HEK293 (cell line): ENCODE results near the gene FCN3.
A peak's percentile ranks its signal among the peaks of the same experiment; 100 is the strongest.

Source experiments
- BCL11A ChIP-seq: fragments of 450-650 bp; formaldehyde crosslinking; IDR thresholded peaks from 2 replicates; pipeline ENCODE4 v1.5.1; 2016; ENCODE audit warnings: low read depth, missing biosample characterization, missing genetic modification characterization
- BCL11B ChIP-seq: fragments of 450-650 bp; formaldehyde crosslinking; IDR thresholded peaks from 2 replicates; pipeline ENCODE4 v1.5.1; 2016; ENCODE audit warnings: low read depth, missing biosample characterization, missing genetic modification characterization
- RBAK ChIP-seq: fragments of 450-650 bp; formaldehyde crosslinking; IDR thresholded peaks from 2 replicates; pipeline ENCODE4 v1.5.1; 2016; ENCODE audit warnings: missing biosample characterization, missing genetic modification characterization
- SP3 ChIP-seq: fragments of 450-650 bp; formaldehyde crosslinking; IDR thresholded peaks from 2 replicates; pipeline ENCODE4 v1.5.1; 2016; ENCODE audit warnings: missing biosample characterization, missing genetic modification characterization
- YY2 ChIP-seq: fragments of 450-650 bp; formaldehyde crosslinking; IDR thresholded peaks from 2 replicates; pipeline ENCODE4 v1.5.1; 2016; ENCODE audit warnings: missing biosample characterization, missing genetic modification characterization
- ZFP41 ChIP-seq: fragments of 450-650 bp; formaldehyde crosslinking; IDR thresholded peaks from 2 replicates; pipeline ENCODE4 v1.5.1; 2016; ENCODE audit warnings: missing biosample characterization, missing genetic modification characterization, borderline replicate concordance
- ZNF133 ChIP-seq: fragments of 450-650 bp; formaldehyde crosslinking; IDR thresholded peaks from 2 replicates; pipeline ENCODE4 v1.5.1; 2016; ENCODE audit warnings: missing biosample characterization, missing genetic modification characterization
- ZNF157 ChIP-seq: fragments of 450-650 bp; formaldehyde crosslinking; IDR thresholded peaks from 2 replicates; pipeline ENCODE4 v1.5.1; 2016; ENCODE audit warnings: missing biosample characterization, missing genetic modification characterization
- ZNF175 ChIP-seq: fragments of 450-650 bp; formaldehyde crosslinking; IDR thresholded peaks from 2 replicates; pipeline ENCODE4 v1.5.1; 2016; ENCODE audit warnings: missing biosample characterization, missing genetic modification characterization
- ZNF211 ChIP-seq: fragments of 450-650 bp; formaldehyde crosslinking; IDR thresholded peaks from 2 replicates; pipeline ENCODE4 v1.5.1; 2016; ENCODE audit warnings: low read depth, missing biosample characterization, missing genetic modification characterization
- ZNF248 ChIP-seq: fragments of 450-650 bp; formaldehyde crosslinking; IDR thresholded peaks from 2 replicates; pipeline ENCODE4 v1.5.1; 2017; ENCODE audit warnings: missing biosample characterization, missing genetic modification characterization
- ZNF558 ChIP-seq: fragments of 450-650 bp; formaldehyde crosslinking; IDR thresholded peaks from 2 replicates; pipeline ENCODE4 v1.5.1; 2016; ENCODE audit warnings: missing biosample characterization, missing genetic modification characterization
- ZNF561 ChIP-seq: fragments of 450-650 bp; IDR thresholded peaks from 2 replicates; pipeline ENCODE4 v1.5.1; 2018; ENCODE audit warnings: missing biosample characterization, missing genetic modification characterization, borderline replicate concordance
- ZNF623 ChIP-seq: fragments of 450-650 bp; formaldehyde crosslinking; IDR thresholded peaks from 2 replicates; pipeline ENCODE4 v1.5.1; 2016; ENCODE audit warnings: missing biosample characterization, missing genetic modification characterization
- ZNF629 ChIP-seq: fragments of 450-650 bp; formaldehyde crosslinking; IDR thresholded peaks from 2 replicates; pipeline ENCODE4 v1.5.1; 2017; ENCODE audit warnings: missing biosample characterization, missing genetic modification characterization
- ZNF701 ChIP-seq: fragments of 450-650 bp; formaldehyde crosslinking; IDR thresholded peaks from 2 replicates; pipeline ENCODE4 v1.5.1; 2016; ENCODE audit warnings: missing biosample characterization, missing genetic modification characterization
- ZNF791 ChIP-seq: fragments of 450-650 bp; formaldehyde crosslinking; IDR thresholded peaks from 2 replicates; pipeline ENCODE4 v1.5.1; 2016; ENCODE audit warnings: missing biosample characterization, missing genetic modification characterization
- ZNF830 ChIP-seq: fragments of 450-650 bp; IDR thresholded peaks from 2 replicates; pipeline ENCODE4 v1.5.0; 2018; ENCODE audit warnings: missing biosample characterization, missing genetic modification characterization, low read depth, mild to moderate bottlenecking, moderate library complexity
- TF ChIP-seq, protein P1 (sequence below): IDR thresholded peaks from 2 replicates; pipeline ENCODE4 v1.6.1; 2011; ENCODE audit warnings: mild to moderate bottlenecking, low read depth, low read length, borderline replicate concordance
- TF ChIP-seq, protein P2 (sequence below): fragments of 450-650 bp; IDR thresholded peaks from 2 replicates; pipeline ENCODE4 v1.5.1; 2018; ENCODE audit warnings: missing biosample characterization, missing genetic modification characterization
- TF ChIP-seq, protein P3 (sequence below): fragments of 450-650 bp; formaldehyde crosslinking; IDR thresholded peaks from 2 replicates; pipeline ENCODE4 v1.5.1; 2016; ENCODE audit warnings: missing biosample characterization, missing genetic modification characterization
- TF ChIP-seq, protein P4 (sequence below): fragments of 450-650 bp; formaldehyde crosslinking; IDR thresholded peaks from 2 replicates; pipeline ENCODE4 v1.5.1; 2017; ENCODE audit warnings: missing biosample characterization, missing genetic modification characterization
- TF ChIP-seq, protein P5 (sequence below): fragments of 450-650 bp; formaldehyde crosslinking; IDR thresholded peaks from 2 replicates; pipeline ENCODE4 v1.5.1; 2016; ENCODE audit warnings: missing biosample characterization, missing genetic modification characterization
- TF ChIP-seq, protein P6 (sequence below): fragments of 450-650 bp; formaldehyde crosslinking; IDR thresholded peaks from 2 replicates; pipeline ENCODE4 v1.5.1; 2017; ENCODE audit warnings: missing biosample characterization, missing genetic modification characterization
- TF ChIP-seq, protein P7 (sequence below): sonication (generic); formaldehyde crosslinking; IDR thresholded peaks from 2 replicates; pipeline ENCODE4 v1.8.1; 2022; ENCODE audit warnings: mild to moderate bottlenecking, moderate library complexity, missing genetic modification reagents

Gene FCN3

DNA sequence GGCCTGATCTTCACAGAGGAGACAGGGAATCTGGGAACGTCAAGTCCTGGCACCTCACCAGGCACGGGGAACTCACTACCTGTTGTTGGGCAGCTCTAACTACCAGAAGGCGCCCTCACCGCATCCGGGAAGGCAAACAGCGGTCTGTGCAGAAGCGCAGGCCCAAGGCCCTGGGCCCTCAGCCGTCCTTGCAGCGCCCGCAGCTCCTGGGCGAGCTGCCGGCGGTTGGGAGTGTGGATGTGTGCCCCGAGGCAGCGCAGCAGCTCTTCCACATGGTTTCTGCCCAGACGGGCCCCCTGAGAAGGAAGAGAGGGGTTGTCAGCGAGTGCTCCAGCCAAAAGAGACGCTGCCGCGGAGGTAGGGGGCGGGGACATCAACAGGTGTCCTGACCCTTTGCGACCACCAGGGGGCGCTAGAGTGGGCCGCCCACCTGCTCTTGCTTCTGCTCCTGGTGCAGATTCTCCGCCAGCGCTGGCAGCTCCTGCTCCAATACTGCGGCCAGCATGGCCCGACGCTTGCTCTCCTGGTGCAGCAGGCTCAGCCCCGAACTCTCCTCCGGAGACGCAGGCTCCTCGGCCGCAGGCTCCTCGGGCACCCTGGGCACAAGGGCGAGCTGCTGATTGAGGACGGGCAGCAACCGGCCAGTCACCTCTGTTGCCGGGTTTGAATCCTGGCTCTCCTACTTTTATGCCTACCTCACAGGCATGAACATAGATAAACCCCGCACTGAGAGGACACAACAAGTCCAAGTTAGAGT, 17.2 kb downstream of the FCN3 start (continued):
- TF ChIP-seq, protein P1, sequence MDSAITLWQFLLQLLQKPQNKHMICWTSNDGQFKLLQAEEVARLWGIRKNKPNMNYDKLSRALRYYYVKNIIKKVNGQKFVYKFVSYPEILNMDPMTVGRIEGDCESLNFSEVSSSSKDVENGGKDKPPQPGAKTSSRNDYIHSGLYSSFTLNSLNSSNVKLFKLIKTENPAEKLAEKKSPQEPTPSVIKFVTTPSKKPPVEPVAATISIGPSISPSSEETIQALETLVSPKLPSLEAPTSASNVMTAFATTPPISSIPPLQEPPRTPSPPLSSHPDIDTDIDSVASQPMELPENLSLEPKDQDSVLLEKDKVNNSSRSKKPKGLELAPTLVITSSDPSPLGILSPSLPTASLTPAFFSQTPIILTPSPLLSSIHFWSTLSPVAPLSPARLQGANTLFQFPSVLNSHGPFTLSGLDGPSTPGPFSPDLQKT = no peak
- TF ChIP-seq ZNF561 (tag by site-specific recombination) (no peak), ZNF558 (tag by site-specific recombination) (no peak), ZNF830 (tag by site-specific recombination) (no peak), ZNF175 (tag by site-specific recombination) (no peak), ZNF211 (tag by site-specific recombination) (no peak), YY2 (tag by site-specific recombination) (no peak), ZNF623 (tag by site-specific recombination) (no peak), ZNF133 (tag by site-specific recombination) (no peak), ZNF248 (tag by site-specific recombination) (no peak), BCL11A (tag by site-specific recombination) (no peak), ZFP41 (tag by site-specific recombination) (no peak), ZNF629 (no peak), SP3 (tag by site-specific recombination) (peak; percentile 50; the same call in 1 of the 2 replicates), ZNF157 (no peak), ZNF701 (no peak), ZNF791 (tag by site-specific recombination) (no peak), BCL11B (tag by site-specific recombination) (no peak), RBAK (no peak)
- TF ChIP-seq, protein P2, sequence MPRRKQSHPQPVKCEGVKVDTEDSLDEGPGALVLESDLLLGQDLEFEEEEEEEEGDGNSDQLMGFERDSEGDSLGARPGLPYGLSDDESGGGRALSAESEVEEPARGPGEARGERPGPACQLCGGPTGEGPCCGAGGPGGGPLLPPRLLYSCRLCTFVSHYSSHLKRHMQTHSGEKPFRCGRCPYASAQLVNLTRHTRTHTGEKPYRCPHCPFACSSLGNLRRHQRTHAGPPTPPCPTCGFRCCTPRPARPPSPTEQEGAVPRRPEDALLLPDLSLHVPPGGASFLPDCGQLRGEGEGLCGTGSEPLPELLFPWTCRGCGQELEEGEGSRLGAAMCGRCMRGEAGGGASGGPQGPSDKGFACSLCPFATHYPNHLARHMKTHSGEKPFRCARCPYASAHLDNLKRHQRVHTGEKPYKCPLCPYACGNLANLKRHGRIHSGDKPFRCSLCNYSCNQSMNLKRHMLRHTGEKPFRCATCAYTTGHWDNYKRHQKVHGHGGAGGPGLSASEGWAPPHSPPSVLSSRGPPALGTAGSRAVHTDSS (tag by site-specific recombination) = no peak
- TF ChIP-seq, protein P3, sequence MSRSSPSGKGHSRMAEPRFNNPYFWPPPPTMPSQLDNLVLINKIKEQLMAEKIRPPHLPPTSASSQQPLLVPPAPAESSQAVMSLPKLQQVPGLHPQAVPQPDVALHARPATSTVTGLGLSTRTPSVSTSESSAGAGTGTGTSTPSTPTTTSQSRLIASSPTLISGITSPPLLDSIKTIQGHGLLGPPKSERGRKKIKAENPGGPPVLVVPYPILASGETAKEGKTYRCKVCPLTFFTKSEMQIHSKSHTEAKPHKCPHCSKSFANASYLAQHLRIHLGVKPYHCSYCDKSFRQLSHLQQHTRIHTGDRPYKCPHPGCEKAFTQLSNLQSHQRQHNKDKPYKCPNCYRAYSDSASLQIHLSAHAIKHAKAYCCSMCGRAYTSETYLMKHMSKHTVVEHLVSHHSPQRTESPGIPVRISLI (tag by site-specific recombination) = no peak
- TF ChIP-seq, protein P4, sequence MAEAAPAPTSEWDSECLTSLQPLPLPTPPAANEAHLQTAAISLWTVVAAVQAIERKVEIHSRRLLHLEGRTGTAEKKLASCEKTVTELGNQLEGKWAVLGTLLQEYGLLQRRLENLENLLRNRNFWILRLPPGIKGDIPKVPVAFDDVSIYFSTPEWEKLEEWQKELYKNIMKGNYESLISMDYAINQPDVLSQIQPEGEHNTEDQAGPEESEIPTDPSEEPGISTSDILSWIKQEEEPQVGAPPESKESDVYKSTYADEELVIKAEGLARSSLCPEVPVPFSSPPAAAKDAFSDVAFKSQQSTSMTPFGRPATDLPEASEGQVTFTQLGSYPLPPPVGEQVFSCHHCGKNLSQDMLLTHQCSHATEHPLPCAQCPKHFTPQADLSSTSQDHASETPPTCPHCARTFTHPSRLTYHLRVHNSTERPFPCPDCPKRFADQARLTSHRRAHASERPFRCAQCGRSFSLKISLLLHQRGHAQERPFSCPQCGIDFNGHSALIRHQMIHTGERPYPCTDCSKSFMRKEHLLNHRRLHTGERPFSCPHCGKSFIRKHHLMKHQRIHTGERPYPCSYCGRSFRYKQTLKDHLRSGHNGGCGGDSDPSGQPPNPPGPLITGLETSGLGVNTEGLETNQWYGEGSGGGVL = no peak
- TF ChIP-seq, protein P5, sequence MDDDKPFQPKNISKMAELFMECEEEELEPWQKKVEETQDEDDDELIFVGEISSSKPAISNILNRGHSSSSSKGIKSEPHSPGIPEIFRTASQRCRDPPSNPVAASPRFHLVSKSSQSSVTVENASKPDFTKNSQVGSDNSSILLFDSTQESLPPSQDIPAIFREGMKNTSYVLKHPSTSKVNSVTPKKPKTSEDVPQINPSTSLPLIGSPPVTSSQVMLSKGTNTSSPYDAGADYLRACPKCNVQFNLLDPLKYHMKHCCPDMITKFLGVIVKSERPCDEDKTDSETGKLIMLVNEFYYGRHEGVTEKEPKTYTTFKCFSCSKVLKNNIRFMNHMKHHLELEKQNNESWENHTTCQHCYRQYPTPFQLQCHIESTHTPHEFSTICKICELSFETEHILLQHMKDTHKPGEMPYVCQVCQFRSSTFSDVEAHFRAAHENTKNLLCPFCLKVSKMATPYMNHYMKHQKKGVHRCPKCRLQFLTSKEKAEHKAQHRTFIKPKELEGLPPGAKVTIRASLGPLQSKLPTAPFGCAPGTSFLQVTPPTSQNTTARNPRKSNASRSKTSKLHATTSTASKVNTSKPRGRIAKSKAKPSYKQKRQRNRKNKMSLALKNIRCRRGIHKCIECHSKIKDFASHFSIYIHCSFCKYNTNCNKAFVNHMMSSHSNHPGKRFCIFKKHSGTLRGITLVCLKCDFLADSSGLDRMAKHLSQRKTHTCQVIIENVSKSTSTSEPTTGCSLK (tag by site-specific recombination) = no peak
- TF ChIP-seq, protein P6, sequence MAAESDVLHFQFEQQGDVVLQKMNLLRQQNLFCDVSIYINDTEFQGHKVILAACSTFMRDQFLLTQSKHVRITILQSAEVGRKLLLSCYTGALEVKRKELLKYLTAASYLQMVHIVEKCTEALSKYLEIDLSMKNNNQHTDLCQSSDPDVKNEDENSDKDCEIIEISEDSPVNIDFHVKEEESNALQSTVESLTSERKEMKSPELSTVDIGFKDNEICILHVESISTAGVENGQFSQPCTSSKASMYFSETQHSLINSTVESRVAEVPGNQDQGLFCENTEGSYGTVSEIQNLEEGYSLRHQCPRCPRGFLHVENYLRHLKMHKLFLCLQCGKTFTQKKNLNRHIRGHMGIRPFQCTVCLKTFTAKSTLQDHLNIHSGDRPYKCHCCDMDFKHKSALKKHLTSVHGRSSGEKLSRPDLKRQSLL (tag by site-specific recombination) = no peak
- TF ChIP-seq, protein P7, sequence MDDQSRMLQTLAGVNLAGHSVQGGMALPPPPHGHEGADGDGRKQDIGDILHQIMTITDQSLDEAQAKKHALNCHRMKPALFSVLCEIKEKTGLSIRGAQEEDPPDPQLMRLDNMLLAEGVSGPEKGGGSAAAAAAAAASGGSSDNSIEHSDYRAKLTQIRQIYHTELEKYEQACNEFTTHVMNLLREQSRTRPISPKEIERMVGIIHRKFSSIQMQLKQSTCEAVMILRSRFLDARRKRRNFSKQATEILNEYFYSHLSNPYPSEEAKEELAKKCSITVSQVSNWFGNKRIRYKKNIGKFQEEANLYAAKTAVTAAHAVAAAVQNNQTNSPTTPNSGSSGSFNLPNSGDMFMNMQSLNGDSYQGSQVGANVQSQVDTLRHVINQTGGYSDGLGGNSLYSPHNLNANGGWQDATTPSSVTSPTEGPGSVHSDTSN (CRISPR knock-in tag) = peak; percentile 67; the same call in 1 of the 2 replicates
